HG03064 (cell line): ENCODE data around the gene TMEFF2.
"Not testable (repeated sequence)": the region's sequence is repeated elsewhere in the genome, so short reads cannot be mapped to it uniquely, and the experiment has no call there.

Experiments used
- ATAC-seq: cut with Tn5 transposase; IDR thresholded peaks from one replicate; pipeline ENCODE4 v1.9.1; 2021; ENCODE audit warnings: low read depth; ENCODE audit not compliant: unreplicated experiment

Gene TMEFF2

DNA sequence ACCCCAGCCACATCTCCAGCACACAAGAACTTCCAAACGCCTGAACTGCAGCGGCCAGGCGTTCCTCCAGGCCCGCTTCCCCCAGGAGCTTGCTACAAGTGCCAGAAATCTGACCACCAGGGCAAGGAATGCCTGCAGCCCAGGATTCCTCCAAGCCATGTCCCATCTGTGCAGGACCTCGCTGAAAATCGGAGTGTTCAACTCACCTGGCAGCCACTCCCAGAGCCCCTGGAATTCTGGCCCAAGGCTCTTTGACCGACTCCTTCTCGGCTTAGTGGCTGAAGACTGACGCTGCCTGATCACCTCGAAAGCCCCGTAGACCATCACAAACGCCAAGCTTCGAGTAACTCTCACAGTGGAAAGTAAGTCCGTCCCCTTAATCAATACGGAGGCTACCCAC lies 62.1 kb downstream of the TMEFF2 start:
- not testable (repeated sequence) for ATAC-seq

DNA sequence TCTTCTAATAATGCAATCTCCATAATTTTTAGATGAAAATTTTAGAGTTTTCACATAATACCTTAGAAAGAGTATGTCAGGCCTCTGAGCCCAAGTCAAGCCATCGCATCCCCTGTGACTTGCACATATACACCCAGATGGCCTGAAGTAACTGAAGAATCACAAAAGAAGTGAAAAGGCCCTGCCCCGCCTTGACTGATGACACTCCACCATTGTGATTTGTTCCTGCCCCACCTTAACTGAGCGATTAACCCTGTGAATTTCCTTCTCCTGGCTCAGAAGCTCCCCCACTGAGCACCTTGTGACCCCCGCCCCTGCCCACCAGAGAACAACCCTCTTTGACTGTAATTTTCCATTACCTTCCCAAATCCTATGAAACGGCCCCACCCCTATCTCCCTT lies 64.4 kb downstream of the TMEFF2 start:
- ATAC-seq: not testable (repeated sequence)

DNA sequence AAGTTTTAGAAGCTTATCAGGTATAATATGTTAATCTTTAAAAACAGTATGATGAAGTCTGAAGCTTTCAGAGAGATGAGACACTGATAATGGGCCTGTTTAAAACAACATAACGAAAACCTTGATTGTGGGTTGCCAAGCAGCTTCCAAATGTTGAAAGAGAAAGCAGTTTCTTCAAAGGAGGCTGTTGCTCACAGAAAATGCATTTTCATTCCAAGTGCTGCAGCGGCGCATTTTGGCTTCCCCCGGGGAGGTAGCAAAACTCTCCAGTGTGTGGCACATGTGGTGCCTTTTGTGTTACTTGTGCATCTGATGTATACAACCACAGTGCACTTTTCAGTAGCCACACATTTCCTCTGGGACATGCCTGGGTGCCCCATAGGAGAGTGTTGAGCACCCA lies 66.1 kb downstream of the TMEFF2 start:
- ATAC-seq: no peak

DNA sequence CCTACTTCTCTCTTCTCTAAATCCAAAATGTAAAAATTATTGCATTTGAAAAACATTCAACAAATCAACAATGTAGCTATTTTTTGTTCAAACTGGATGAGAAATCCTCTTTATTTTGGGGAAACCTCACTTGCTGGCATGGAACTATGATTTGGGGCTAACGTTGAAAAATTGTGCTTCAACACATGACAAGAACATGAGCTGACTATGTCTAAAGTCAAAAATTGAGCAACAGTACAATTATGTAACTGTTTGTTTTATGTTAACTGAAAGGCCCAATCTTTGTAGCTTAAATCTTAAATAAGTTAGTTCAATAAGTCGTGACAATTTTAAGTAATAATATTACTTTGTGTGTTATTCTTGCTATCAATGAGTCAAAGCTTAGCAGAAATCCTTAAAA lies 67.3 kb downstream of the TMEFF2 start:
- ATAC-seq: no peak

DNA sequence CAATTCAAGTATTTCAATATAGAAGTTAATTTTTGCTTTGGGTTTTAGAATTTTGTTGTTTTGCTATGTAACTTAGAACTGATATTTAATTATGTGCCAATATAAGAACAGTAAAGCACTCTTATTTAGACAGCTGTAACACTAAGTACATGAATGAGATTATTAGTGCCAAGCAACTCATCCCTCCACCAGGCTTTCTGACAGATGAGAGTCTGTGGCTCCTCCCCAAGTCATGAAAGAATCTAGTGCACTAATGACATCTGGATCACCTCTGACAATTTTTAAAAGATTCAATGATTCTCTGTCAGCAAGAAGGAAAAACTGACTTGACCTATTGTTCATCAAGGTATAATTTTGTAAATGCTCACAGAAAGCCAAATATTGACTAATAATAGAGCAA lies 67.8 kb downstream of the TMEFF2 start:
- no peak for ATAC-seq

DNA sequence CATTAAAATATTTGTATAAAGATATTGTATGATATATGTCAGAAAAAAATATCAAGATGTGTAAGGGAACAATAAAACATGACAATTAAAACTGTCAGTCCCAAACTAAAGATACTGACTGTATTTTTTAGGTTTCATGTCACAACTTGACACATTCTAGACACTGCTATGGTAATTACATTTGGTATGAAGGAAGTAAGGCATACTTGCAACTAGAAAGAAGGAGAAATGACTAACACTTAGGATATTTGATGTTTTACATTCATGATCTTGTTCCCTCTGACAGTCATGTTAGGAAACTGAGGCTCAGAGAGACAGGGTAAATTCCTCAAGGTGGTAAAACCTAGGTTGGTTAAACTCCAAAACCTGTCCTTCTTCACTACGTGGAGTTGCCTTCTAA lies 68.3 kb downstream of the TMEFF2 start:
- ATAC-seq: no peak

DNA sequence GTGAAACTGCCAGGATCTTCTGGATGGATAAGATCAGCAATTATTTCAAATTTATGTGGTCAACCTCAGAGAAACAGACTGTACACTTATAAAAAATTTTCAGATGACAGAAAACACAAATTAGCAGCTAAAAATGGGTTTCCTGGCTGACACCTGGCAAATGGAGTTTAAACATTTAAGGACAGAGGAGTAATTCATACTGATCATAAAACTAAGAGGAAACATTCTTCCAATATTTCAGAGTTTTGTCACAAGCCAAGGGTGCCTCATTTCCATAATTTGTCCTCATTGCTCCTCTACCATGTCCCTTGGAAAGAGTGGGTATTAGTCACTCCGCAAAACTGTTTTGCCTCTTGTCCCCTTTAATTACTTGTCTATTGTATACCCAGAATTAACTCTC lies 70.2 kb downstream of the TMEFF2 start:
- ATAC-seq: no peak

DNA sequence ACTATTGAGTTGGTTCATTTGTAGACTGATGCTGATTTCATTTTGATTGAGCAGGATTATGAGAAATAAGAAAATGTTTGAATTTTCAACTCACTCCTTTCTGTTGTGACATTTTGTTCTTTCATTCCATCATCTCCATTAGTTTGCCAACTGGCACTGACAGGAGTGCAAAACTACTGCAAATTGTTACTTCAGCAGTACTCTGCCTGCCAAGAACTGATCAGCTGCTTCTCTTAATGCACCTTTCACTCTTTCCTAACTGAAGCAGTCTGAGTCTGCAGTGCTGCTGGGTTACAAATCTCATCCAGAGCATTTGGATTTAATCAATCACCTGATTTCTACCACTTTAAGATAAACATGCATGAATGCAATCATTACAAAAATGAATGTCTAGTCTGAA lies 70.9 kb downstream of the TMEFF2 start:
- ATAC-seq: no peak

DNA sequence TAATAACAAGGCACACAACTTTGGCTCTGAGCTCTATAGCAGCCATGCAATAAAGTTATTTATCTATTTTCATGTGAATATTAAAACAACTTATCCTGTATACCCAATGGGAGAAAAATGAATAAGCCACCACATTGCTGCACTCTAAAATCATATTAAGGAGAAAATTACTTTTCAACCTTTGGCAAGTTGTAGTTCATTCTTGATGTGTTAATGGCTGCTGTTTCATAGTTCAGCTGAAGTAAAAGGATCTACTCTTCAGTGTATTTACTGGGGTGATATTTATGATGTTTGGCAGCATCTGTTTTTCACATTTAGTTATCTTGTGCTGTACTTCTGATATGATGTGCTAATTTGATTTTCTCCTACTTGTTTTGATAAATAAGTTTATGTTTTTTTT lies 71.8 kb downstream of the TMEFF2 start:
- ATAC-seq: no peak

DNA sequence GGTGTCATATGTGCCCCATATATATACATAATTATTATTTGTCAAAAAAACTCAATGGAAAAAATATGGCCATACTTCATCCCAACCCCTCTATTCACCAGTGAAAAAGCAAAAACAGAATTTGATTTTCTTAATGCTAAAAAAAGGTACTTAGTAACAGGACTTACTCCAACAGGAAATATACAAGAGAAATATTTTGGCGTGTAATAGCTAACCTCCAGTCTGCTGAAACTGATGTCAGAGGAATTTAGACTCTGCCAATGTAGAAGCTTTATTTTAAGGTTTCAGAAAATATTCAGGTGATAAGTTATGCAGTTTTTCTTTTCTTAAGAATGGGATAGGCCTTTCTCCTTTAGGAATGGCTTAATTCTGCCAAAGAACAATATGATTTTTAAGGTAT lies 72.6 kb downstream of the TMEFF2 start:
- ATAC-seq: no peak

DNA sequence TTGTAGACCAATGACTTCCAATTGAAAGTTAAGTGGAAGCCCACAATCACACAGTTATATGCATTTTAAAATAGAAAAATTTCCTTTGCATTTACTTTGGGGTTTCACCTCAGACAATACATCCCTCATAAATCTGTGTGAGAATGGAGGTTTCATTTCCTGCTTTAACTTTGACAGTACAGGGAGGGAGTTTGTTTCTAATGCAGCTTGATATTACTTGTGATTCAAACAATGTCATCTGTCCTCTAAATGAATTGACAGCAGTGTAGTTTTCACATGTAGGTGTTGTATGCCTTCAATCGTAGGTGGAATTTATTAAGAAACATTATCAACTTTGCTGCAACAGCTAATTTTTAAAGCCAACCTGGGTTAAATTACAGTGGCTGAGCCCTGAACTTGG lies 75.2 kb downstream of the TMEFF2 start:
- no peak for ATAC-seq

DNA sequence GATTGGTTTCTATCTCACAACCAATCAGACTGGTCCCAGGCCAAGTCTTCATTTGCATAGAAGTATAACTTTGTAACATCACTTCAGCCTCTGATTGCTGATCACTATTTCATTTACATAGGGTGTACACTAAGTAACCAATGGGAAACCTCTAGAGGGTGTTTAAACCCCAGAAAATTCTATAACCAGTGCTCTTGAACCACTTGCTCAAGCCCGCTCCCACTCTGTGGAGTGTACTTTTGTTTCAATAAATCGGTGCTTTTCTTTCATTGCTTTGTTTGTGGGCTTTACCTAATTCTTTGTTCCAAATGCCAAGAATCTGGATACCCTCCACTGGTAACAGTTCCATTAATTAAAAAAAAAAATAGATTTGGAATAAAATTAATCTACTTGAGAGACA lies 77.0 kb downstream of the TMEFF2 start:
- ATAC-seq: no peak

DNA sequence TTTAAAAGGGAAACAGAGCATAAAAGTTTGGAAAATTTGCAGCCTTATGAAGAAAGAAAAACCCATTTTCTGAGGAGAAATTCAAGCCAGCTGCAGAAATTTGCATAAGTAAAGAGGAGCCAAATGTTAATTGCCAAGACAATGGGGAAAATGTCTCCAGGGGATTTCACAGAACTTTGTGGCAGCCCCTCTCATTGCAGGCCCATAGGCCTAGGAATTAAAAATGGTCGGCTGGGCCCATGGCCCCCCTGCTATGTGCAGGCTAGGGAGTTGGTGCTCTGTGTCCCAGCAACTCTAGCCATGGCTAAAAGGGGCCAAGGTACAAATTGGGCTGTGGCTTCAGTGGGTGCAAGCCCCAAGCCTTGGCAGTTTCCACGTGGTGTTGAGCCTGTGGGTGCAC lies 83.2 kb downstream of the TMEFF2 start:
- not testable (repeated sequence) for ATAC-seq

DNA sequence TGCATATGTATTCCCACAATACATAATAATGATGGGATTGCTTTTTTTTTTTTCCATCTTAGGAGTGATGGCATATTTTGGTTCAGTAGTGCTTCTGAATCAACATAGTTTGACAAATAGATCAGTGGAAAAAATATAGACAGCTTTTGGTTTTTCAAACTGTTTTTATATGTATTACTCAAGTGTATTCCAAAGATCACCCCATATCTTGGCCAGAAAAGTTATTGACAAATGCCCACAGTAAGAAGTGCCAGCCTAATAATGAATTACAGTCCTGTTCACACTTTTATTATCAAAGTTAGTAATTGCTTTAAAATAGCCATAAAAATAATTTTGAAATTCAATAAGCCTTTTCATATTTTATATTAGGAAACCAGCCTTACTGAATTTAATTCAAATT lies 95.0 kb downstream of the TMEFF2 start:
- ATAC-seq: no peak

DNA sequence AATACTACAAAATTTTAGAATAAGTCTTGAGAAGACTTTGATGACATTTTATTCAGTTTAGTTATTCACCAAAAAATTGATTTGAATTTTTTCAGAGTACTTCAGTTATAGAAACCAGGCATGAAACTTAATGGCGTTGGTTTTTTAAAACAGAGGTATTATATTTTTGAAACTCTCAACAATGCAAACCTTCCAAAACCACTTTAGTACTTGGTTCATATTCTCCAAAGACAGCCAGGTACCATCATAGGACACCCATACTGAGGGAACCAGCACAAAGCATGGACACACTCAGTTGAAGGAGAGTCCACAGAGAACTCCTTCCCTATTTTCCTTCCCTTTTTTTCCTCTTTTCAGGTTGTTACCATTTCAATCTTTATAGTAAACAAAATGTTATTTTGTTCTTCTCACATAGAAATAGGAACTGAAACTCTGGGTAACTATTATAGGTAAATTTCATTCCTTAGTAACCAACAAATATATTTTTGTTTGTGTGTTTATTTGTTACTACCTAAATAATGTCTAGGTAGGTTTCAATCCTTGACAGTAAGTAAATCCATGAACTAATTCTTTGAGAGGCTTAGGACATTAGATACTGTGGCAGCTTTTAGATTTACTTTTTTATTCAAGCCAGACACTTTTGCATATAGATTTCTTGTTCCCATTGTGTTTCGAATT lies 95.8 kb downstream of the TMEFF2 start:
- ATAC-seq: no peak

DNA sequence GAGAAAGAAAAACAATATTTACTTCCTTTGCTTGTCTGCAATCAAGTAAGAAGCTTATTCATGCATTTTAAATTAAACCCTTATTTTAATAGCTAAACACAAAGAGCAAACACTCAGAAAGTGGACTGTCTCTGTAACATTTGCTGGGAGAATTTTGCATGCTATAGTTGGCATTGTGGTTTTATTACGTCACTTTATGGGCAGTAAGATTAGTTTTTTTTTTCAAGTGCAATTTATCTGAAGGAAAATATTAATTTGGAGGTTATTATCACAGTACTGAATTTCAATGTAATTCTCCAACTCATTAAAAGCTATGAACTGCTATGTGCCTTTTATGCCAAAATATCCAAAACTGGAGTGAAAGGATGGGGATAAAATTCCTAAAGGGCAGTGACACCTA lies 103.3 kb downstream of the TMEFF2 start:
- no peak for ATAC-seq

DNA sequence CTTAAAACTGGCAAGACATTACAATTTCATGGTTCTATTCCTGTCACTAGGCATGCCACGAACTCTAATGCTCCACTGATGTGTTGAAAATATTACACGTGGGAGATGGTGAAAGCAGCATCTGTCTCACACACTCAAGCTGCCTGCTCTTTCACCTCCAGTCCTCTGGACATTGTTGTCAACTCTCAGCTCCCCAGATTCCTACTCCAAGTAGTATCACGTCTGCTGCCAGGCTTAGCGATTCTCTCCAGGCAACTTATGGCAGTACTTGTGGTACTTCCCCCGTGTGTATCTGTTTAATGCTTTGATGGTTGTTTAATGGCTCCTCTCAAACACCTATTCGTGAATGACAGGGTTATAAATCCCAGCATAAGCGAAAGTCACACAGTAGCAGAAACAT lies 103.8 kb downstream of the TMEFF2 start:
- no peak for ATAC-seq

DNA sequence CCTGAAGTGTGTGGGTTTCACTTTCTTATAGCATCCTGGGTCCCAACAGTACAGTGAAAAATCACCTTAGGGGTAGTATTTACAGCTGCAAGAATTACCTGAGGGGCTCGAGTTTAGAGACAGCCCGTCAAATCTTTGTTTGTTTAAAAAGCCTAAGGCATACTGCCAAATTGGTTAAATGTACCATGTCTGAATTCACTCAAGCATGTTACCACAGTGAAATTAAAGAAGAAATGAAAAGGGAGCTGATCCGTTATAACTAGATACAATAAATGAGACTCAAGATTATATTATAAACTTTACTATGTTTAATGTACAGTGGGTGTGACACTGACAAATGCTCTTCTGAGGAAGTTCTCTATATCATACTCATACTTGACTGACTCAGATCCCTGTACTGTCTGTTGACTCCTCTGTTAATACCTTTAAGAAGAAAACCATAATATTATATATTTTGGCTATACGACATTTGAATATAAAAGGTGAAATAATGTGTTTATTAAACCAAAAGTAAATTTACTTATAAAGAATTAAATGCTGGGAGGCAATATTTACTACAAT lies 107.3 kb downstream of the TMEFF2 start:
- ATAC-seq: no peak

DNA sequence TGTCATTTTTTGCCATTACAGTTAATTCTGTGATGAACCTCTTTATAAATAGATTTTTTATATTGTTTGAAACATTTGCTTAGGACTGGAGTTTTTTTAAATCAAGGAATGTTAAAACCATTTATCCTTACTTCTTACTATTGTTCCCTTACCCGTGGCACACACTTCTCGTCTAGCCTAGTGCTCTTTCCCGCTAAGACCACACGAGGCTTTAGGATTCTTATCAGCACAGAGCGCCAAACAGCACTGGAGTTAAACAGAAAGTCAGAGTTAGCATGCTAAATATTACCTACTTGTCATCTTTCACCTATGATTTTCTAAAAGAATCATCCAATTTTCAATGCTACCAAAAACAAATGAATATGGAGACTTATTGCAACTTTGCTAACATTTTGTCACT lies 112.6 kb downstream of the TMEFF2 start:
- ATAC-seq: no peak

DNA sequence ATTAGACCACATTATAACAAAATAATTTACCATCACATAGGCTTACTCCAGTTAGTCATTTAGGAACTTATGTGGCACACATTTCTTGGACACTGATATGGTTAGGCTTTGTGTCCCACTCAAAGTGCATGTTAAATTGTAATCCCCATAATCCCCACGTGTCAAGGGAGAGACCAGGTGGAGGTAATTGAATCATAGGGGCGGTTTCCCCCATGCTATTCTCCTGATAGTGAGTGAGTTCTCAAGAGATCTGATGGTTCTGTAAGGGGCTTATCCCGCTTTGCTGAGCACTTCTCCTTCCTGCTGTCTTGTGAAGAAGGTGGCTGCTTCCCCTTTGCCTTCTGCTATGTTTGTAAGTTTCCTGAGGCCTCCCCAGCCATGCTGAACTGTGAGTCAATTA lies 114.6 kb downstream of the TMEFF2 start:
- ATAC-seq: not testable (repeated sequence)

DNA sequence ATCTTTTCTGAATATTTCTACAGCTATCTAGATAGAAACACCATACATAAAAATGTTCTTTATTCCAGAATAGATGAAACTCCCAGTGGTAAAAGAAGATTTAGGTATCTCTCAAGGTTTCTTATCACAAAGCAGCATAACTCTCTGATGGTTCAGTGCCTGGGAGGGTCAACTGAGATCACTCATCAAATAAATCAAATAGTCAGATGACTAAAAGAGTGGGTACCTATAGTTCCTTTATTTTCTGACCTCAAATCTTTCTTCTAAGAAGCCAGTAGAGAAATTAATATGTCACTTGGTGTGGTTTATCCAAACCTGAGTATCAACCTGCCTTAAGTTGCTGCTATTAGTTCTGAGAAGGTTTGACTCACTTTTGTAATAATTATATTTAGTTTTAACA lies 120.9 kb downstream of the TMEFF2 start:
- no peak for ATAC-seq

DNA sequence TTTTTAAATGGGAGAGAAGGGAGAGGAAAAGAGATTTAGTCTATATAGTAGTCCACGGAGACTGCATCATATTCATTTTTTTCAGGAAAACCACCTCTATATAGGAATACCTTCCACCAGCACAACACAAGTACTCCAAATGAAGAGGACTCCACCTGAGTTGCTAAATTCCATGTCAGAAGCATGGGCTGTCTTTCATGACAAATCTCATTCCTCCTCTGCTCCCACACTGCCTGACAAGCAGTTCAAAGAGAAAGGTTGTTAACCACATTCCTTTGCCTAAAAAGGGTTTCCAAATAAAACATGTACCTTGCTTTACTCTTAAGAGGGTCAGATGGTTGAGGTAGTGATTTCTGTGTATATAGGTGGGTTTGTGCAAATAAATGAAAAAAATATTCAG lies 122.0 kb downstream of the TMEFF2 start:
- no peak for ATAC-seq

DNA sequence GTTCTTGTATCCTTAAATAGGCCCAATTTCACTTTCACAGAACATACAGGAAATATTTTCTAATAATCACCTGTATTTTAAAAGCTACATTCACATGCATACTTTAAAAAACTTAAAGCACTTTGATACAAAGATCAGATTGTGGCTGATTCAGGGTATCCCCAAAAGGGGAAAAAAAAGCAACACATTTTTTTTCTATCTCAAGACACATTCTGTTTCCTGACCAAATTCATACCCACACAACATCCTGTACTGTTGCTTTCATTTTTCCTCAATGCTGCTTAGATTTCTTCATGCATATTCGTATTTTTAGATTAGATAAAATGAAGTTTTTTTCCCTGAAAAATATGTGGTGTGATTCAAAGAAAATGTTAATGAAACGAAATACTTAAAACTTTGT lies 122.5 kb downstream of the TMEFF2 start:
- no peak for ATAC-seq
